ENCODE measurements around the gene EHBP1. TPM values are rescaled to one million over a fixed set of nuclear protein-coding genes. Genes with fewer than 3 reads are reported as not detected.

The EHBP1 gene
- total RNA-seq, 6 donors from 2014 or later = 36.2 to 78.5 (median 43.2) TPM

DNA sequence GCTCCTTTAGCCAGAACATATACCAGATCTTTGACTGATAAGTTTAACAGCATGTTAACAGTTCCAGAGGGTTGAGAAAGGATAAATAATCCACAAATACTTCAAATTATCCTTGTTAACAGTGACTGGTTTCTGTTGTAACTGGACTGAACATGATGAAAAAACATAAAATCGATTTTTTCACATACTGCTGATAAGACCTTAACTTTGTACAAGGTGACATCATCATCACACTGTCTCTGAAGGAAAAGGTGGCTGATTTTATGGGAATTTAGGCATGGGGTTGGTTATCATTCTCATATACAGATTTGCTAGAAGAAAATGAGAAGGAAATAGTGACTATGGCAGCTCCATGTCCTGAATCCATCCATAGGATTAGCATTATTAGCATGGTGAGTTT lies 381.2 kb downstream of the EHBP1 start:
- no peak overlapping the region for H3K27ac ChIP-seq
- ATAC-seq (ENCODE audit: low FRiP score in 2 of 2) = no peak
- 48 to 56% methylated on average over 1 of the region's 1 CpG for WGBS, 2 donors
- H3K36me3 ChIP-seq = no peaks in the 10 kb centered on the region
- H3K27me3 ChIP-seq = no peaks in the 10 kb centered on the region
- no peaks in the 10 kb centered on the region for H3K4me1 ChIP-seq
- TF ChIP-seq POLR2A (IDR thresholded peaks at IDR 0.05) (no peak), EP300 (IDR thresholded peaks at IDR 0.05) (no peak), POLR2AphosphoS5 (IDR thresholded peaks at IDR 0.05) (no peak)
- TF ChIP-seq, protein P1, sequence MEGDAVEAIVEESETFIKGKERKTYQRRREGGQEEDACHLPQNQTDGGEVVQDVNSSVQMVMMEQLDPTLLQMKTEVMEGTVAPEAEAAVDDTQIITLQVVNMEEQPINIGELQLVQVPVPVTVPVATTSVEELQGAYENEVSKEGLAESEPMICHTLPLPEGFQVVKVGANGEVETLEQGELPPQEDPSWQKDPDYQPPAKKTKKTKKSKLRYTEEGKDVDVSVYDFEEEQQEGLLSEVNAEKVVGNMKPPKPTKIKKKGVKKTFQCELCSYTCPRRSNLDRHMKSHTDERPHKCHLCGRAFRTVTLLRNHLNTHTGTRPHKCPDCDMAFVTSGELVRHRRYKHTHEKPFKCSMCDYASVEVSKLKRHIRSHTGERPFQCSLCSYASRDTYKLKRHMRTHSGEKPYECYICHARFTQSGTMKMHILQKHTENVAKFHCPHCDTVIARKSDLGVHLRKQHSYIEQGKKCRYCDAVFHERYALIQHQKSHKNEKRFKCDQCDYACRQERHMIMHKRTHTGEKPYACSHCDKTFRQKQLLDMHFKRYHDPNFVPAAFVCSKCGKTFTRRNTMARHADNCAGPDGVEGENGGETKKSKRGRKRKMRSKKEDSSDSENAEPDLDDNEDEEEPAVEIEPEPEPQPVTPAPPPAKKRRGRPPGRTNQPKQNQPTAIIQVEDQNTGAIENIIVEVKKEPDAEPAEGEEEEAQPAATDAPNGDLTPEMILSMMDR (IDR thresholded peaks at IDR 0.05) = no peak
- H3K9me3 ChIP-seq = no peaks in the 10 kb centered on the region
- no peak for DNase-seq
- no peak overlapping the region for H3K4me3 ChIP-seq

DNA sequence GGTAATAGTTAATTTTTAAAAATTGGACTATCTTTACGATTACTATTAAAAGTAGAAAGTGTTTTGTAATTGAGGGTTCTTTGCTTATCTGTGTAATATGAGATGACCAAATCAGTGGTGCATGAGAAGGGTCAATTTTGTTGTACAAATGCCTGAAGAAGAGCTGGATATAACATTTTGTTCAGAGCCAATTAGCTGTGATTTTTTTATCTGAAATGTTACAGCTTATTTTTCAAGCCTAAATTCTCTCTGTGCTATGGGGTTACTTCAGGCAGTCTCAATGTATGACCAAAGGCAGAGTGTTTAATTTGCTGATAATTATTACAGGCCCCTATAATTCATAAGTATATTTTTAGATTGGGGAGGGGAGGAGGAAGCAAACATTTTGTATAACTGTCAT lies 386.9 kb downstream of the EHBP1 start:
- no peaks in the 10 kb centered on the region for H3K27me3 ChIP-seq
- 70 to 76% methylated on average over 1 of the region's 1 CpG for WGBS, 2 donors
- no peak for DNase-seq
- H3K27ac ChIP-seq = no peak overlapping the region
- no peak overlapping the region for H3K4me3 ChIP-seq
- no peaks in the 10 kb centered on the region for H3K36me3 ChIP-seq
- no peak for ATAC-seq (ENCODE audit: low FRiP score in 2 of 2)
- no peaks in the 10 kb centered on the region for H3K9me3 ChIP-seq
- no peaks in the 10 kb centered on the region for H3K4me1 ChIP-seq
- TF ChIP-seq POLR2A (IDR thresholded peaks at IDR 0.05) = no peak
- TF ChIP-seq EP300 (IDR thresholded peaks at IDR 0.05) = no peak
- TF ChIP-seq, protein P1 (IDR thresholded peaks at IDR 0.05) = no peak
- no peak for TF ChIP-seq POLR2AphosphoS5 (IDR thresholded peaks at IDR 0.05)

DNA sequence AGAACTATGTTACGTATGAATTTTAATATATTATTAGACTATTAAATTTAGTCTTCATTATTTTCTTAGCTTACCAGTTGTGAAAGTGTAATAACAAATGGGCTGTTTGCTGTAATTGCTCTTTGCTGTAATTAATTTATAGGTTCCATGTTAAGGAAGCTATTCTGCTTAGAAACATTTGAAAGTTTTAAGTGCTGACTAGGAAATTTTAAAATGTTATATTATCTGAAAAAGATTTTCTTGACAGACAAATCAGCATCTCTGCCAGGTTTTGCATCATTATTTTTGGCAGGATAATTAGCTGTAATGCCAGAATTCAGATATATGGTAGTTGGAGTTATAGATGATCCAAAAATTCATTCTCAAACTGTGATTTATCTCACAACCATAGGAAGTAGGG lies 387.3 kb downstream of the EHBP1 start:
- no peaks in the 10 kb centered on the region for H3K9me3 ChIP-seq
- 3% methylated on average over 1 of the region's 1 CpG for WGBS, 2 donors
- ATAC-seq (ENCODE audit: low FRiP score in 2 of 2) (no peak), DNase-seq (no peak)
- H3K27ac ChIP-seq = no peak overlapping the region
- TF ChIP-seq, protein P1 (IDR thresholded peaks at IDR 0.05) = no peak
- no peak for TF ChIP-seq POLR2A (IDR thresholded peaks at IDR 0.05)
- no peak for TF ChIP-seq POLR2AphosphoS5 (IDR thresholded peaks at IDR 0.05)
- TF ChIP-seq EP300 (IDR thresholded peaks at IDR 0.05) = no peak
- H3K4me1 ChIP-seq = no peaks in the 10 kb centered on the region
- H3K4me3 ChIP-seq = no peak overlapping the region
- H3K36me3 ChIP-seq = no peaks in the 10 kb centered on the region
- H3K27me3 ChIP-seq = no peaks in the 10 kb centered on the region

DNA sequence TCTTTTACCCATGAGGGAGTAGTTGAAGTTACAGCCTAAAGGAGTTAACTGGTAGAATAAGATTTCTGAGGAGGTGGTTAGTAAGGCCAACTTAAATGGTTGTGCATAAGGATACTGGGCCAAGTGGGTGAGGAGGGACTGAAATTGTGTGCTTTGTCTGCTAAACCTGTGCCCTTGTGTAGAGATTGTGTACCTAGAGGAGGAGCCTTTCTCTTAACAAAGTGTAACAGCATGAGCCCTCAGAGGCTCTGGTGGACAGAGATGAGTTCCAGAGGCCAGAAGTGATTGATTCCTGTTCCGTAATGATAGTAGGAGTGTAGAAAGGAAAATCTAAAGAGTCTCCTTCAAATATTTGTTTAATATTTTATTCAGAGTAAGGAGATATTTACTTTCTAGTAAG lies 388.0 kb downstream of the EHBP1 start:
- H3K27me3 ChIP-seq = no peaks in the 10 kb centered on the region
- H3K4me3 ChIP-seq = no peak overlapping the region
- no peak for ATAC-seq (ENCODE audit: low FRiP score in 2 of 2)
- H3K27ac ChIP-seq = no peak overlapping the region
- H3K36me3 ChIP-seq = no peaks in the 10 kb centered on the region
- H3K9me3 ChIP-seq = no peaks in the 10 kb centered on the region
- TF ChIP-seq EP300 (IDR thresholded peaks at IDR 0.05) = no peak
- no peak for DNase-seq
- no peaks in the 10 kb centered on the region for H3K4me1 ChIP-seq
- WGBS, 2 donors = 67 to 81% methylated on average over 1 of the region's 1 CpG

Small RNA genes lying within 50 kb of the gene (small RNA-seq; reads per million reads assigned to genes)
- 0 reads per million in 4 donors for gene RF00019

Other genes with a start within 250 kb of the EHBP1 start
- gene TMEM17, start 199.5 kb upstream of the EHBP1 start, total RNA-seq = 1 to 10 TPM; 1.0 to 4.7 (median 2.2) TPM

Data from upper lobe of left lung (tissue), 6 donors.